HG02981 (cell line): ENCODE data around the gene SEPTIN3.
A peak's percentile ranks its signal among the peaks of the same experiment; 100 is the strongest.

Experiments used
- ATAC-seq: cut with Tn5 transposase; IDR thresholded peaks from one replicate; pipeline ENCODE4 v1.9.1; 2021; ENCODE audit warnings: mild to moderate bottlenecking, moderate library complexity; ENCODE audit not compliant: unreplicated experiment

Gene SEPTIN3

DNA sequence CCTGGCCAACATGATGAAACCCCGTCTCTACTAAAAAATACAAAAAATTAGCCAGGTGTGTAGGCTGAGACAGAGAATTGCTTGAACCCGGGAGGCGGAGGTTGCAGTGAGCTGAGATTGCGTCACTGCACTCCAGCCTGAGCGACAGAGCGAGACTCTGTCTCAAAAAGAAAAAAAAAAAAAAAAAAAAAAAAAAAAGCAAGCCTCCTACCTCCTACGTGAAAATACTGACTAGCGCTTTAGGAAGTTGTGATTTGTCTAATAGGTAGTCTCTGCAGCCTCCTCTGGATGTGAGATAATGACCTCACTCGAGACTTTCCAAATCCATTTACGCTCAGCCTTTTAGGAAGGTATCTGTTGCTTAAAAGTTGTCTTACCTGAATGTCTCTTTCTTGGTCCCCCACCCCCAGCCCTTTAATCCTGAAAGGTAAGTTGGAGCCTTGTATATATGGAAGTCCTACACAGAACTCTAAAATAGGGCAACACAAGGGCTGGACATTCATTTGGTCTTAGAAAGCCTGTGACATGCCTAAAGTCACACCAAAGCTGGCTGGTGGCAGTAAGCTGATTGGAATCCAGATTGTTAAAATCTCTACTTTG lies 5.5 kb downstream of the SEPTIN3 start:
- ATAC-seq = no peak

DNA sequence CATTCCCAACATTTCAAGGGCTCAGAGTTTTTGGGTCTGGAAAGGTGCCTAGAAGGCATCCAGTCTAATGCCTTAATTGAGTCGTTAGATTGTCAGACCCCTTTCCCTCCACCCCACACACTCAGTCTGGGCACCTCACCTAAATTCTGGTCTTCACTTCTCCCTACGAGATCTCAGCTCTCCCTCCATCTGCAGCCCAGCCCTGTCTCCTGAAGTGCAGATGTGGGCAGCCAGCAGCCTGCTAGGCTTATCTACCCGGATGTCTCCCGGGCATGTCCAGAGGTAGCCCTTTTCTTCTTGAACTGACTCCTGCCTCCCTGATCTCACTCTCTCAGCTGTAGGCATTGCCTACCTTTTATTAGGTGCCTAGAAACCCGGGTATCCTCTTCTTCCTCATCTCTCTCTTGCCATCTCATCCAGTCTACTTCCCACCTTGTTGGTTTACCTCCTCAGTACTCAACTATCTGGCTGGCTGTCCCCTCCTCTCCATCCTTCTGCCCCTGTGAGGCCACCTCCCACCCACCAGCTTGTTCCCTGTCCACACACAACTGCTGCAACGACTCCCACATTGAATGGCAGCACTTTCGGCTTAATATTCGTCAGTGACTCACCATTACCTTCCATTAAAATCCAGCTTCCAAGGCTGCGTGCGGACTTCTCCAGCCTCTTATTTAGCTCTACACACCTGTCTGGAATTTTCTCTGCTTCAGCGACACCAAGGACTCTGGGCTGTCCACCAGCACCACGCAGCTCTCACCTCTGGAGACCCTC lies 6.2 kb downstream of the SEPTIN3 start:
- no peak for ATAC-seq

DNA sequence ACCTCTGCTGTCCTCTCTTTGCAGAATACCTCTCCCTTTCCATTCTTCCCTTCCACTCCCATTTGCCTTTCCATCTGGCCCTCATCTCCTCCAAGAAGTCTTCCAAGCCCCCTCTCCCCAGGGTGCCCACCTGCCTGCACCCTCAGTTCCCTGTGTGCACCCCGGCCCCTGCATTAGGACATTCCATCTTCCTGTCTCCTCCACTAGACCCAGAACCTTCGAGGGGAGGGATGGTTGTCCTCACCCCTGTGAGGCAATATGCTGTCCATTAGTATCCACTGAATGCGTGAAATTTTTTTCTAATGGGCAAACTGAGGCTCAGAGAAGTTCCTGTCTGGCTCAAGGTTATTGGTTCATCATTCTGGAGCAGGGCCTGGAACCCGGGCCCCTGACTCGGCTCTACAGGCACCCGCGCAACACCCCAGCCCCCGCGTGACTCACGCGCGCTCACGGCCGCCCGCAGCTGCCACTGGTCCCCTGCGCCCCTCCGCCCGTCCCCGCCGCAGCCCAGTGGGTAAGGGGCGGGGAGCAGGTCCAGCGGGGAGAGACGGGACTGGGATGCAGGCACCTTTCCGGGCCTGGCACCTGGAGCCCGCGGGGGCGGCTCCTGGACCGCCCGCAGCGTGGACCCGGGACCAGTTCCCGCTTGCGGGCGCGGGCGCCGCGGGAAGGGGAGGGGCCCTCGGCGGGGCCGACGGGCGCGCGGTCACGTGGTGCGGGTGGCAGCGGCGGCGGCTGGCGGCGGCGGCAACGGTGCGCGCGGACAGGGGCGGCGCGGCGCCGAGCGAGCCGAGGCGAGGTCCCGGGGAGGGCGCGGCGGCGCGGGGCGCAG lies 7.0 kb downstream of the SEPTIN3 start:
- no peak for ATAC-seq

DNA sequence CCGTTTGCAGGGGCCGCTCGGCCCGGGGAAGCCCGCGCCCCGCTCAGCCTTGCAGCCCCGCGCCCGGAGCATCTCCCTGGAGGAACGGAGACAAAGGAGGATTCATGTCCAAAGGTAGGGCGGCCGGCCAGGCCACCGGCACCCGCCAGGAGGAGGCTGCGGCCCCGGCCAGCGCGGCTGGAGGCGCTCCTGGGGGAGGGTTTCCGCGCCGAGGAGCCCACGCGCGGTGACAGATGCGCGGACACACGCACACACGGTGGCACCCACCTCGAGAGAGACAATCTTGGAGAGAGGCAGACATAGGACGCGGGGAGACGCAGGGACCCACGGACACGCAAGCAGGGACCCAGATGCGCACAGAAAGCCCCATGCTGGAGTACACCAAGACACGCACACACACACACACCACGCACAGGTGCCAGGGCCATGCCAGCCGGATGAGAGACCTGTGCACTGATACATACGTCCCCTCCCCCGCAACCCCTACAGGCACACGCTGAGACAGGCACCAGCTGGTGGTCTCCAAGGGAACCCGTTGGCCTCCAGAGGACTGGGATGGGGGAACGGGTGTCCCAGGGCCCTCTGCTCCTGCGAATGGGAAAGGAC lies 7.8 kb downstream of the SEPTIN3 start:
- ATAC-seq = no peak

DNA sequence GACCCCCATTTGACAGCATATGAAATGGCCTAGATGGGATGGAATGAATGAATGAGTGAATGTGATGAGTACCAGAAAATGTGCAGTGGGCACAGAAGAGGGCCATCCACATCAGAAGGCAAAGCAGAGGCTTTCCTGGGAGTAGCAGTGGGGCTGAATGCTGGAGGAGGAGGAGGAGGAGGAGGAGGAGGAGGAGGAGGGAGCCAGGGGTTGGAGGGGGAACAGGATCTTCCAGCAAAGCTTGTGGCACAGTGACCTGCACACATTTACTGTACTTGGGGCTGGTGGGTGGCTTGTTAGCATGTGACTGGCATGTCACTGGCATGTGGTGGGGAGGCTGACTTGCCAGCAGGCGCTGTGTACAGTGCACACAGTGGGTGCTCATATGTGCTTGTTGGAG lies 9.5 kb downstream of the SEPTIN3 start:
- ATAC-seq = no peak

- no peak for ATAC-seq
Observed at GRCh38 chr22:41979423-41980250, 10.4 kb downstream of the SEPTIN3 start.

- no peak for ATAC-seq
Observed at GRCh38 chr22:41982865-41983264, 13.6 kb downstream of the SEPTIN3 start.

DNA sequence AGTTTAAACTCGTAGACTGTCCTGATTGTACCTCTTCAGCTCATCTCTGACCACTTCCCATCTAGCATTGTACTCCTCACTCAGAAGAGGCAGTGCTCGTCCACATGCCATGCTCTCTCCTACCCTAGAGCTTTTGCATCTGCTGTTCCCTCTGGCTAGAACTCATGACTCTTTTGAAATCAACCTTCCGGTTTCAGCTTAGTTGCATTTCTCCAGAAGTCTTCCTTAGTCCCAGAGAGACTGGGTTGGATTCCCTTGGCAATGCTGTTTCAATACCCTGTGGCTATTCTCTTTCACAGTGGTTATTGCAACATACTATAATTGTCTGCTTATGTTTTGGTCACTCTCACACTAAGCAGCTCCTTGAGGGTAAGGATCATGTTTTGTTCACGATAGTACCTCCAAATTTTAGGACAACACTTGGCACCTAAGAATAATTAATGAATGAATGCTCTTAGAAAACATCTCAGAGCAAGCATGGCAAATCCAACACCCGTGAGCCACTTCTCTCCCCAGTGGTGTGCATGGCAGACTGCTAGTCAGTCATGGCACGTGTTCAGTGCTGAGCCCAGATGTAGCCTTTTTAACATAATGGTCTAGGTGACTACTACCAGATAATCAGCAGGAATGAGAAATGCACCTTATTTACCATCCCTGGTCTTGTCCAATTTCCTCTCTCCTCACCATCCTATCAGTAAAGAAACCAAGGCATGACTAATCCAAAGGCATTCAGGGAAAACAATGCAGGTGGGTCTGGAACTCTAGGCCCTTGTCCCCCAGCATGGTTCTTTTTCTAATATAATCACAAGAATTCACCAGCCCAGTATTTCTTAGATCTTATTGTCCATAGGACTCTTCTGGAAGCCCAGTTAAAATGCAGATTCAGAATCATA lies 14.5 kb downstream of the SEPTIN3 start:
- ATAC-seq = no peak

DNA sequence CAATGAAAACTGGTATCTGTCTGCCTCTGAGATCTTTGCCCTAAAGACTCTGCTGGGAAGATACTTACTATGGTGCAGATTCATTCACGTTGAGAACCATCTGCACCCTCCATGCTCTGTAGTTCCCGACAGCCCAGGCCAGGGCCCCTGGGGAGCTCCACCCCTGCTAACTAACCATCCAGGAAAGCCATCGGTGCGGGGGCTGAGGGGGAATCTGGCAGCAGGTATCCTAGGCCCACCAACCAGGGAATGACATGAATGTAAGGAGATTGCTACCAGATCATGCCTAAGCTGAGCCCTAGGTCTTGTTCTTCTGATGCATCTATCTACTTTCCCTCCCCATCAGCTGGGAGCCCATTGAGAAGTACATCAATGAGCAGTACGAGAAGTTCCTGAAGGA lies 18.0 kb downstream of the SEPTIN3 start:
- no peak for ATAC-seq

- ATAC-seq = no peak
Observed at GRCh38 chr22:41989246-41989645, 20.0 kb downstream of the SEPTIN3 start.

DNA sequence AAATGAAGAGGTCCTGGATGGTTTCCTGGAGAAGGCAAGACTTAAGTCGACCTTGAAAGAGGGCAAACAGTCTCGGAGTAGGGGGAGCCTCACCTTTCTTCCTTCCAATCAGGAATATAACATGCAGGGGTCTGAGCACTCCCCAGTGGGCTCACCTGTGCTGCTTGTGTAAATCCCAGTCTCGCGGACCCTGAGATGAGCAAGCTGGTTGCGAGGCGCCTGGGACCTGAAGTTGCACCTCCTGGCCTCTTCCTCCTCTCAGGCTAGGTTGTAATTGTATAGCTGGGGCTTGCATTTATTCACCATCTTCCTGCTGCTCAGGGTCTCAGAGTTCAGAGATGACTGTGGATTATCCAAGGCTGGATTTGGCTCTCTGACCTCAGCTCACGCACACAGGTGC lies 21.9 kb downstream of the SEPTIN3 start:
- no peak for ATAC-seq

GRCh38 chr22:41992496-41992895 lies 23.3 kb downstream of the SEPTIN3 start:
- ATAC-seq = no peak

DNA sequence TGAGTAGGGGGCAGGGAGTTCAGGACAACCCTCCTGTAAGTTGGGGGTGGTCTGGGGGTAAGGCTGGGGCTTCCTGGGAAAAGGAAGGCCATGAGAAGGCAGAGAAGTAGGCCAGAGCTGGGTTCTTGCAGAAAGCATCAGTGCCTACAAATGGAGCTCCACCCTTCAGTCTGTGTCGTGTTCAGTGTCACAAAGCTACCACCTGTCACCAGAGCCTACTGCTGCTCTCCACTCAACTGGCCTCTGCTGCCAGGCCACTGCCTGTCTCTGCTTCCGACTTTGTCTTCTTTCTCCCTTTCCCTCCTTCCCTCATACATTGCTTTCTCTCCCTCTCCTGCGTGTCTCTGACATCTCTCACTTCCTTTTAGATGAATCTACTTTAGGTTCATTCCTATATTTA lies 26.0 kb downstream of the SEPTIN3 start:
- ATAC-seq = no peak

- ATAC-seq = no peak
Observed at GRCh38 chr22:41996826-41997225, 27.6 kb downstream of the SEPTIN3 start.

- ATAC-seq = peak; percentile 83
Observed at GRCh38 chr22:41998361-41999261, 29.4 kb downstream of the SEPTIN3 start, which contains the start of gene WBP2NL. Gene WBP2NL (plus strand): TSS chr22:41998788. CDS start chr22:41998819, 31 bp downstream.

GRCh38 chr22:42000466-42000865 lies 31.2 kb downstream of the SEPTIN3 start:
- no peak for ATAC-seq

- ATAC-seq = no peak
Observed at GRCh38 chr22:42001121-42001520, 31.9 kb downstream of the SEPTIN3 start.

- no peak for ATAC-seq
Observed at GRCh38 chr22:42001706-42002105, 32.5 kb downstream of the SEPTIN3 start.
